ENCODE results near the gene OR5AU1.
"Not testable (repeated sequence)": the region's sequence is repeated elsewhere in the genome, so short reads cannot be mapped to it uniquely, and the experiment has no call there.

DNA sequence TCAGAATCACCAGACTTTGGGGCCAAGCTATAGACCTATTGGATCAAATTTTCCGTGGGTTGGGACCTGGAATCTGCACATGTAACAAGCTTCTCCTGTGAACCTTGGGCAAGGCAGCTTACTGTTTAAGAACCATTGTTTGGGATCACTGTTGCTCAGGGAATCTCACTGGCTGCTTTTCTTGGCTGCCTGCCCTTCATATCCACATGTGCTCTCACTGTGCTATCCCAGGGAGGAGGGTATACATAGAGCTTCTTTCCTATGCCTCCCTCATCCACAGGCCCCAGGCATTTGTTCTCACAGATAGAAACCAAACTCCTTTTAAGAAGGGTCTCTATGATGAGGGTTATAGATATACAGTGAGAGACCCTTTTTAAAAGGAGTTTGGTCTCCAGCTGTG lies 9.8 kb upstream of the OR5AU1 start:
- TF ChIP-seq, protein P1, sequence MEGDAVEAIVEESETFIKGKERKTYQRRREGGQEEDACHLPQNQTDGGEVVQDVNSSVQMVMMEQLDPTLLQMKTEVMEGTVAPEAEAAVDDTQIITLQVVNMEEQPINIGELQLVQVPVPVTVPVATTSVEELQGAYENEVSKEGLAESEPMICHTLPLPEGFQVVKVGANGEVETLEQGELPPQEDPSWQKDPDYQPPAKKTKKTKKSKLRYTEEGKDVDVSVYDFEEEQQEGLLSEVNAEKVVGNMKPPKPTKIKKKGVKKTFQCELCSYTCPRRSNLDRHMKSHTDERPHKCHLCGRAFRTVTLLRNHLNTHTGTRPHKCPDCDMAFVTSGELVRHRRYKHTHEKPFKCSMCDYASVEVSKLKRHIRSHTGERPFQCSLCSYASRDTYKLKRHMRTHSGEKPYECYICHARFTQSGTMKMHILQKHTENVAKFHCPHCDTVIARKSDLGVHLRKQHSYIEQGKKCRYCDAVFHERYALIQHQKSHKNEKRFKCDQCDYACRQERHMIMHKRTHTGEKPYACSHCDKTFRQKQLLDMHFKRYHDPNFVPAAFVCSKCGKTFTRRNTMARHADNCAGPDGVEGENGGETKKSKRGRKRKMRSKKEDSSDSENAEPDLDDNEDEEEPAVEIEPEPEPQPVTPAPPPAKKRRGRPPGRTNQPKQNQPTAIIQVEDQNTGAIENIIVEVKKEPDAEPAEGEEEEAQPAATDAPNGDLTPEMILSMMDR (conservative IDR thresholded peaks at IDR 0.05; ENCODE audit: low read depth, low read length), result not testable (repeated sequence)
- TF ChIP-seq EZH2phosphoT487 (IDR thresholded peaks at IDR 0.05; ENCODE audit: borderline replicate concordance, low read length), result not testable (repeated sequence)

Data from PC-3 (cell line).